ENCODE results near the gene CCDC178.
"Not testable (repeated sequence)": the region's sequence is repeated elsewhere in the genome, so short reads cannot be mapped to it uniquely, and the experiment has no call there.

The CCDC178 gene

DNA sequence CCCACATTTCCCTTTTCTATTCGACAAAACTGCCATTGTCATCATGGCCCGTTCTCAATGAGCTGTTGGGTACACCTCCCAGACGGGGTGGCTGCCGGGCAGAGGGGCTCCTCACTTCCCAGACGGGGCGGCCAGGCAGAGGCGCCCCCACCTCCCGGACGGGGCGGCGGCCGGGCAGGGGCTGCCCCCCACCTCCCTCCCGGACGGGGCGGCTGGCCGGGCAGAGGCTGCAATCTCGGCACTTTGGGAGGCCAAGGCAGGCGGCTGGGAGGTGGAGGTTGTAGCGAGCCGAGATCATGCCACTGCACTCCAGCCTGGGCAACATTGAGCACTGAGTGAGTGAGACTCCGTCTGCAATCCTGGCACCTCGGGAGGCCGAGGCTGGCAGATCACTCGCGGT is 292.7 kb downstream of the CCDC178 start:
- H3K27me3 ChIP-seq (ENCODE audit: control insufficient read depth, insufficient read depth, low read length, poor library complexity, severe bottlenecking); H3K27ac ChIP-seq (ENCODE audit: insufficient read depth, low read depth, low read length, poor library complexity, severe bottlenecking); H3K4me1 ChIP-seq (ENCODE audit: control insufficient read depth, insufficient read depth, low read length); H3K9me3 ChIP-seq (ENCODE audit: control insufficient read depth, low read length); H3K4me3 ChIP-seq (ENCODE audit: insufficient read depth, low read depth, low read length); H3K36me3 ChIP-seq (ENCODE audit: control insufficient read depth, insufficient read depth, low read length): not testable (repeated sequence)
- WGBS, 2 experiments = 93 to 96% methylated on average over 23 to 25 of the region's 25 CpGs

DNA sequence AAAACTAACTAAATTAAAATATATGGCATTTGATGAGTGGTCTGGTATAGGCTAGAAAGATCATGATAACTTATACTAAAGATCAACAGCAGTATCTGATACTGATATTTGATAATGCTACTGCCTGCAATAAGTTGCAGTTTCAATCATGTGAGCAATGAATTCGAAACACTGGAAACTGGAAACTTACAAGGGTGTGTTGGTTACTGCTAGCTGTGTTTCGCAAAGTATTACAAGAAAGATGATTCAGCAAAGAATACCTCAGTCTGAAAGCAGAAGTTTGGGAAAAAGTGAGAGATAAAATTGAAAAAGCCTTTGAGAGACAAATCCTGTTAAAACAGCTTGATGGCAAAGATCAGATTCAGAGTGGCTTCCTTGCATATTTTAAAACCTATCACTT is 294.5 kb downstream of the CCDC178 start:
- 94% methylated on average over 2 of the region's 2 CpGs for WGBS, 2 experiments

DNA sequence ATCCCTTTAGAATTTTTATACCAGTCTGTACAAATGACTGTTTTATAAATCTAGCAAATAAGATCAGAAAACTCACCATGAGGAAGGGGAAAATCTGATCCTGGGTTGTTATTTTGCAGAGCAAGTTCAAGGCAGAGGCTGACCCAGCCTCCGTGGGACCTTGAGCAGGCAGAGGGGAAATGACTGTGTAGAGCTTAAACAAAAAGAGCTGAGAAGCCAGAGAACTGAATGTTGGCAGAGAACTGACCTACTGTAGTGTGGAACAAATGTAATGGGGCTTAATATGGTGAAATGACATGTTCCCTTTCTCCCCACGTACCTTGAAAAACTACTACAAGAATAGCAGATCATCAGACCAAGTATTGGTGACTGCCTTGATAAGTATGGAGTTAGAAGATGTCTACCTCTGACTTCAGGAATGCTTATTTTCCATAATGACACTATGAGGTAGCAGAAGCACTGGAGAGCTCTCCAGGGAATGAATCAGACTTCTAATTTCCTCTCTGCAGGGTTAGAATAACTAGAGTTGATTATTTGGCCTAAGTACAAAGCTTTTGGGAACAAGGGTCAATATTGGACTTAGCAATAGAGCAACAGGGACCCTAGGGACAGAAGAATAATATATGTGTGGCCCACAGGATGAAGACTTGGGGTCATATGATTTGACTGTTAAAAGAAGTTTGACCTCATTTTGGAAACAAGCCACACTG is 304.4 kb downstream of the CCDC178 start:
- no peaks in the 10 kb centered on the region for H3K36me3 ChIP-seq (ENCODE audit: control insufficient read depth, insufficient read depth, low read length)
- H3K27me3 ChIP-seq (ENCODE audit: control insufficient read depth, insufficient read depth, low read length, poor library complexity, severe bottlenecking) = no peaks in the 10 kb centered on the region
- H3K4me1 ChIP-seq (ENCODE audit: control insufficient read depth, insufficient read depth, low read length) = no peaks in the 10 kb centered on the region
- H3K9me3 ChIP-seq (ENCODE audit: control insufficient read depth, low read length) = no peaks in the 10 kb centered on the region
- H3K4me3 ChIP-seq (ENCODE audit: insufficient read depth, low read depth, low read length) = no peak overlapping the region
- H3K27ac ChIP-seq (ENCODE audit: insufficient read depth, low read depth, low read length, poor library complexity, severe bottlenecking) = no peak overlapping the region
- 67 to 82% methylated on average over 1 to 2 of the region's 2 CpGs for WGBS, 2 experiments

More for the DNA sequence above, 294.5 kb downstream of the CCDC178 start:
- H3K36me3 ChIP-seq (ENCODE audit: control insufficient read depth, insufficient read depth, low read length) = no peaks in the 10 kb centered on the region
- no peak overlapping the region for H3K4me3 ChIP-seq (ENCODE audit: insufficient read depth, low read depth, low read length)
- no peaks in the 10 kb centered on the region for H3K27me3 ChIP-seq (ENCODE audit: control insufficient read depth, insufficient read depth, low read length, poor library complexity, severe bottlenecking)
- no peaks in the 10 kb centered on the region for H3K4me1 ChIP-seq (ENCODE audit: control insufficient read depth, insufficient read depth, low read length)
- no peaks in the 10 kb centered on the region for H3K9me3 ChIP-seq (ENCODE audit: control insufficient read depth, low read length)
- no peak overlapping the region for H3K27ac ChIP-seq (ENCODE audit: insufficient read depth, low read depth, low read length, poor library complexity, severe bottlenecking)

DNA sequence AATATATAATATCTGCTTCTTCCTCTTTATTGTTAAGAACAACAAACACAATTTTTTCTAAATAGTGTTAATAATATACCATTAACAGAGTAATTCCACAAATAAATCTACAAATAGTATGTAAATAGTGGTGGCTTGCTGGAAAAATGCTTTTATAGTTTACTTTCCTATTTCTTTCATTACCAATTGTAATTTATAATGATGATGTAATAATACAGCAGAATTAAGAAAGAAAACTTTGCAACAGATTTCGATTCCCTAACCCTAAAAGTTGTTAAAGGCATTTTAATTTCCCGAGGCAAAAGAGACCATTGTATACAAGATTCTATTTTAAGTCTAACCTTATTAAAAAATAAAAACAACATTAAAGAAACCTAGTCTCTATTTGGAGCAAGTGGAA is 307.9 kb downstream of the CCDC178 start:
- Histone ChIP-seq H3K36me3 (ENCODE audit: control insufficient read depth, insufficient read depth, low read length) (no peaks in the 10 kb centered on the region), H3K4me1 (ENCODE audit: control insufficient read depth, insufficient read depth, low read length) (no peaks in the 10 kb centered on the region), H3K9me3 (ENCODE audit: control insufficient read depth, low read length) (no peaks in the 10 kb centered on the region), H3K4me3 (ENCODE audit: insufficient read depth, low read depth, low read length) (no peak overlapping the region), H3K27me3 (ENCODE audit: control insufficient read depth, insufficient read depth, low read length, poor library complexity, severe bottlenecking) (no peaks in the 10 kb centered on the region), H3K27ac (ENCODE audit: insufficient read depth, low read depth, low read length, poor library complexity, severe bottlenecking) (no peak overlapping the region)
- 85 to 100% methylated on average over 1 to 2 of the region's 2 CpGs for WGBS, 2 experiments

DNA sequence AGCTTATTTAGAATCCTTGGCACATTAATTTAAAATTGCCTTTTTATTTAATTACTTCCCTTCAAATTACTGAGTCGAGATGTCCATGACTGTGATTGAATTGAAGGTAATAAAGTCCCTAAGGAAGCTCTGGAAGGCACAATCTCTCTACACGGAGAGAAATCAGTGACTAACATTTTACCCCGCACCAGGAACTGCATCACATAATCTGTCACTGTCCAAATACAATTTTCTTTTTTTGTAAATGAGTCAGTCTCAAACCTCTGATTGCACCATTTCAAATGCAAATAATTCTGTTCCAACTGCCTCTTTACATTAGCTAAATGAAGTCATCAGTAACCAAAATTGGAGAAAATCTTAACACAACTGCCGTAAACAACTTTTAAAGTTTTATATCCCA is 311.9 kb downstream of the CCDC178 start:
- H3K4me3 ChIP-seq (ENCODE audit: insufficient read depth, low read depth, low read length) = no peak overlapping the region
- no peaks in the 10 kb centered on the region for H3K27me3 ChIP-seq (ENCODE audit: control insufficient read depth, insufficient read depth, low read length, poor library complexity, severe bottlenecking)
- WGBS, 2 experiments = 91% methylated on average over 4 of the region's 4 CpGs
- H3K4me1 ChIP-seq (ENCODE audit: control insufficient read depth, insufficient read depth, low read length) = no peaks in the 10 kb centered on the region
- no peaks in the 10 kb centered on the region for H3K9me3 ChIP-seq (ENCODE audit: control insufficient read depth, low read length)
- no peak overlapping the region for H3K27ac ChIP-seq (ENCODE audit: insufficient read depth, low read depth, low read length, poor library complexity, severe bottlenecking)
- no peaks in the 10 kb centered on the region for H3K36me3 ChIP-seq (ENCODE audit: control insufficient read depth, insufficient read depth, low read length)

DNA sequence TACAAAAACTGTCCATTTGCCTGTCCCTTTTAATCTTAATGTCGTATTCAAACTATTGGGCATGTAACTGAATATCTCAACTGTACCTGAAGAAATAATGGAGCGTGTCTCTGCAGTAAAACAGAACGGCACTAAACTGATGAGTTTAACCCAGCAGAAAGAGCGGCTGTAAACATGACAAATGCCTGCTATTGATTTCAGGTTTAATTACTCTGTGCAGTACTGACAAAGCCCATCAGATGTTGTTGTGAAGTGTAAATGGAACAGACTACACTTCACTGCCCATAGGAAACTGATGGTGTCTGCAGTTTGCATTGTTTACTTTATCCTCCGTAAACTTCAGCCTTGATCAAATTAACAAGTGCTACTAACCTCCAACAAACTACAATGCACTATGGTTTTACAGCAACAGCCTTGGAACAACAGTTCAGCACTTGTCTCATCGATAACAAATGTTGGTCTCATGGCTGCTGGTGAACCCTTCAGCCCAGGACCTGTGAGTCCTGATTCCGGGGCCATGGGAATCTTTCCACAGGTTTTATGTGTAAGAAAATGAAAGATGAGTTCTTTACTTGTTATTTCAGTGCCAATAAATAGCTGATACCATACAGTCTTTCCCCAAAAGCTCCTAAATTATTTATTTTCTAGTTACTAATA is 316.5 kb downstream of the CCDC178 start:
- no peak overlapping the region for H3K27ac ChIP-seq (ENCODE audit: insufficient read depth, low read depth, low read length, poor library complexity, severe bottlenecking)
- no peaks in the 10 kb centered on the region for H3K9me3 ChIP-seq (ENCODE audit: control insufficient read depth, low read length)
- WGBS, 2 experiments = 93 to 95% methylated on average over 6 to 7 of the region's 7 CpGs
- no peaks in the 10 kb centered on the region for H3K36me3 ChIP-seq (ENCODE audit: control insufficient read depth, insufficient read depth, low read length)
- H3K4me3 ChIP-seq (ENCODE audit: insufficient read depth, low read depth, low read length) = no peak overlapping the region
- H3K27me3 ChIP-seq (ENCODE audit: control insufficient read depth, insufficient read depth, low read length, poor library complexity, severe bottlenecking) = no peaks in the 10 kb centered on the region
- no peaks in the 10 kb centered on the region for H3K4me1 ChIP-seq (ENCODE audit: control insufficient read depth, insufficient read depth, low read length)

DNA sequence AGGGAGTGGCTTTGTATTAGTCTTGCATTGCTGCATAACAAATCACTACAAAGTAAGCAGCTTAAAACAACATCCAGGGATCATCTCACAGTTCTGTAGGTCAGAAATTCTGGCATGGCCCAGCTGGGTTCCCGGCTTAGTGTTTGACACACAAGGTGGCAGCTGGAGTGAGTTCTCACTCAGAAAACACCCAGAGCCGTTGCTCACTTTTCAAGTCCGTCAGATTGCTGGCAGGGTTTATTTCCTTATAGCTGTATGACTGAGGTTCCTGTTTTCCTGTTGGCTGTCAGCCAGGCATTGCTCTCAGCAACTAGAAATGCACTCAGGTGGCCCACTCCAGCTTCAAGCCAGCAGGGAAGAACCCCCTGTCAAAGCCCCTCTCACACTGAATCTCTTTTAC is 324.1 kb downstream of the CCDC178 start:
- H3K36me3 ChIP-seq (ENCODE audit: control insufficient read depth, insufficient read depth, low read length) = no peaks in the 10 kb centered on the region
- 71 to 75% methylated on average over 3 of the region's 3 CpGs for WGBS, 2 experiments
- no peaks in the 10 kb centered on the region for H3K9me3 ChIP-seq (ENCODE audit: control insufficient read depth, low read length)
- no peak overlapping the region for H3K4me3 ChIP-seq (ENCODE audit: insufficient read depth, low read depth, low read length)
- no peak overlapping the region for H3K27ac ChIP-seq (ENCODE audit: insufficient read depth, low read depth, low read length, poor library complexity, severe bottlenecking)
- H3K4me1 ChIP-seq (ENCODE audit: control insufficient read depth, insufficient read depth, low read length) = no peaks in the 10 kb centered on the region
- H3K27me3 ChIP-seq (ENCODE audit: control insufficient read depth, insufficient read depth, low read length, poor library complexity, severe bottlenecking) = no peaks in the 10 kb centered on the region

DNA sequence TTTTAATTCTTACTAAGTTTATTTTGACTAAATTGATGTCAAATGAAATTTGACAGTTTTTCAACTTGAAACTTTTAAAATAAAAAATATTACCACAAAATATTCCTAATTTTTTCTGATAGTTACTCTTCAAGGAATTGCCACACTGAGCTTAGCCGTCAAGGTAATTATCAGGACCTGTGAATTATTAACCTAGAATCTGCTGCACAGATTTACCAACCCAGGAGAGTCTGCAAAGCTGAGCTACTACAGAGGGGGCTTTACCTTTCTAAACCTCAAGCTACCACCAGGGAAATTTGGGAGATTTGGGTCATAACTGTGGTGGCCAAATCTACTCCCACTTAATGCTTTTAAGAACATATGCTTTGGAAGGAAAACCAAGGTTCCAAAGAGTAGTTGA is 324.6 kb downstream of the CCDC178 start:
- H3K27ac ChIP-seq (ENCODE audit: insufficient read depth, low read depth, low read length, poor library complexity, severe bottlenecking) = no peak overlapping the region
- H3K4me3 ChIP-seq (ENCODE audit: insufficient read depth, low read depth, low read length) = no peak overlapping the region
- H3K9me3 ChIP-seq (ENCODE audit: control insufficient read depth, low read length) = no peaks in the 10 kb centered on the region
- no peaks in the 10 kb centered on the region for H3K27me3 ChIP-seq (ENCODE audit: control insufficient read depth, insufficient read depth, low read length, poor library complexity, severe bottlenecking)
- H3K36me3 ChIP-seq (ENCODE audit: control insufficient read depth, insufficient read depth, low read length) = no peaks in the 10 kb centered on the region
- WGBS, 2 experiments = 100% methylated on average over 1 of the region's 1 CpG
- no peaks in the 10 kb centered on the region for H3K4me1 ChIP-seq (ENCODE audit: control insufficient read depth, insufficient read depth, low read length)

DNA sequence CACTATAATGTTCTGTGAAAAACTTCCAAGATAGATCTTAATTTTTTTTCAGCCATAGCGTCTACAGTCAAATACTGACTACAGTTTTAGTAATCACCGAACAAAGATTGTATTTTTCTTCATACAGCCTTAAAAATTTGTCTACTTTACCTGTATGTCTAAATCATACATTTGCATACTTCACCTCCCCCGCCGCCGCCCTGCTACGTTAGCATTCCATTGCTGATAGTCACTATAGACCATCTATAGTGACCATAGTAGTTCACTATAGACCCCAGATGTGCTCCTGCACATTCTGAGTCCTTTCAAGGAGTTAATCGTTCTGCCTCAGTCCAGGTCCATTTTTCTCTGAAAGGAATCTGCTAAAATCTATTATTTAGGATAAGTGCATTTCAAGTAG is 325.0 kb downstream of the CCDC178 start:
- no peaks in the 10 kb centered on the region for H3K4me1 ChIP-seq (ENCODE audit: control insufficient read depth, insufficient read depth, low read length)
- H3K36me3 ChIP-seq (ENCODE audit: control insufficient read depth, insufficient read depth, low read length) = no peaks in the 10 kb centered on the region
- H3K27me3 ChIP-seq (ENCODE audit: control insufficient read depth, insufficient read depth, low read length, poor library complexity, severe bottlenecking) = no peaks in the 10 kb centered on the region
- WGBS, 2 experiments = 95 to 96% methylated on average over 7 of the region's 7 CpGs
- no peak overlapping the region for H3K27ac ChIP-seq (ENCODE audit: insufficient read depth, low read depth, low read length, poor library complexity, severe bottlenecking)
- H3K9me3 ChIP-seq (ENCODE audit: control insufficient read depth, low read length) = no peaks in the 10 kb centered on the region
- H3K4me3 ChIP-seq (ENCODE audit: insufficient read depth, low read depth, low read length) = no peak overlapping the region

DNA sequence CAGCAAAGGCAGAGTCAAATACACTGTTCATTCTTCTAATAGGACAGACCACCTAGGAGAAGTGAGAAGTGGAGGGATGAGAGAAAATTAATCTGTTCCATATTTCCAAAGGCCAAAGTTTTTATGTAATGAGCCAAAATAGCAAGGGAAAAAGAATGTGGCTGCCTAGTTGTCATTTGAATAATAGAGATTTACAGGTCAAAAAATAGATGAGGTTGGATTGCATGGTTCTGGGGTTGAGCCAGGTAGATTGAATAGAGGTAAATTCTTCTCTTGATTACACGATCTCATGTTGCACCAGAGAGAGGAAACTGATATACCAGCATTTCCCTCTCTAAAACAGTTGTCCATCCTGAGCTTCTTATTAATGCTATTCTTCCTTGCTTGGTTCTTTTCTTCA is 325.8 kb downstream of the CCDC178 start:
- H3K4me1 ChIP-seq (ENCODE audit: control insufficient read depth, insufficient read depth, low read length) = no peaks in the 10 kb centered on the region
- H3K4me3 ChIP-seq (ENCODE audit: insufficient read depth, low read depth, low read length) = no peak overlapping the region
- WGBS, 2 experiments = 64 to 100% methylated on average over 1 of the region's 1 CpG
- no peaks in the 10 kb centered on the region for H3K9me3 ChIP-seq (ENCODE audit: control insufficient read depth, low read length)
- no peaks in the 10 kb centered on the region for H3K27me3 ChIP-seq (ENCODE audit: control insufficient read depth, insufficient read depth, low read length, poor library complexity, severe bottlenecking)
- no peak overlapping the region for H3K27ac ChIP-seq (ENCODE audit: insufficient read depth, low read depth, low read length, poor library complexity, severe bottlenecking)
- H3K36me3 ChIP-seq (ENCODE audit: control insufficient read depth, insufficient read depth, low read length) = no peaks in the 10 kb centered on the region
